ENCODE results near the gene MYO3B.
A peak's percentile ranks its signal among the peaks of the same experiment; 100 is the strongest.

The MYO3B gene

DNA sequence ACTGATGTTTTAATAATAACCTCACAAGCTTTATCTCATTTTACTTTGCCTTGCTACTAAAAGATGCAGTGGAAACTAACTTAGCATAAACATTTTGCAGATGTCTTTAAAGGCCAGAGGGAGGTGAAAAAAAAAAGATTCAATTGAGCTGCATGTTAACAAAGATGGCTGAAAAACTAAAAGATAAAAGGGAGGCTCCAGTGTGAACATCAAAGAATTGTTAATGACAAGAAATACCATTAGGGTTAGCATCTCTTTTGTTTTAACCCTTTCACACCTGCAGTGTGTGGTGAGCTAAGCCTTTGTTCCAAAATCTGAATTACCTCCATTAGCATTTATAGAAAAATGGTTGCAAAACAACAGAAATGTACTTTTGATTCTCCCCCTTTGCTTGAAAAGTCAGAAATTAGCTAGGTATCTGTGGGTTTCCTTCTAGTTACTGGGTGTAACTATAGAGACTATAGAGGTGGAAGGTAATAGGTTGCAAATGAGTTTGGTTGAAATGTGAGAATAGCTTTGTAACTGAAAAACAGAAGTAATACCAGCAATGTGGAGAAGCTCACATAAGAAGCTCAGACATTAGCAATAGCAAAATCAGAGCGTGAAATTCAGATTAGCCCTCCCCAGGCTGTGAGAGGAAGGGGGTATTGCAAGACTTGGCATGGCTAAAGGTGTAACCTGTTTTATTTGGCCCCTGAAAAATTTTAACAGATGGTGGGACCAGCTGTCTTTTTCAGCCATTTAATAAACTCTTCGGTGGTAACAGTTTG, 502.4 kb downstream of the MYO3B start:
- Histone ChIP-seq H3K4me3 (replicated peaks; ENCODE audit: low read depth, low read length) (no peak overlapping the region), H3K36me3 (ENCODE audit: control insufficient read depth, insufficient read depth, low read length) (no peaks in the 10 kb centered on the region), H3K27me3 (replicated peaks; ENCODE audit: control insufficient read depth, insufficient read depth, low read length) (no peaks in the 10 kb centered on the region)
- TF ChIP-seq, protein P1, sequence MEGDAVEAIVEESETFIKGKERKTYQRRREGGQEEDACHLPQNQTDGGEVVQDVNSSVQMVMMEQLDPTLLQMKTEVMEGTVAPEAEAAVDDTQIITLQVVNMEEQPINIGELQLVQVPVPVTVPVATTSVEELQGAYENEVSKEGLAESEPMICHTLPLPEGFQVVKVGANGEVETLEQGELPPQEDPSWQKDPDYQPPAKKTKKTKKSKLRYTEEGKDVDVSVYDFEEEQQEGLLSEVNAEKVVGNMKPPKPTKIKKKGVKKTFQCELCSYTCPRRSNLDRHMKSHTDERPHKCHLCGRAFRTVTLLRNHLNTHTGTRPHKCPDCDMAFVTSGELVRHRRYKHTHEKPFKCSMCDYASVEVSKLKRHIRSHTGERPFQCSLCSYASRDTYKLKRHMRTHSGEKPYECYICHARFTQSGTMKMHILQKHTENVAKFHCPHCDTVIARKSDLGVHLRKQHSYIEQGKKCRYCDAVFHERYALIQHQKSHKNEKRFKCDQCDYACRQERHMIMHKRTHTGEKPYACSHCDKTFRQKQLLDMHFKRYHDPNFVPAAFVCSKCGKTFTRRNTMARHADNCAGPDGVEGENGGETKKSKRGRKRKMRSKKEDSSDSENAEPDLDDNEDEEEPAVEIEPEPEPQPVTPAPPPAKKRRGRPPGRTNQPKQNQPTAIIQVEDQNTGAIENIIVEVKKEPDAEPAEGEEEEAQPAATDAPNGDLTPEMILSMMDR (IDR thresholded peaks at IDR 0.05; ENCODE audit: insufficient read depth, low read length, poor library complexity, severe bottlenecking), result no peak
- DNase-seq (ENCODE audit: extremely low read depth, insufficient read length), result peak; percentile 19

DNA sequence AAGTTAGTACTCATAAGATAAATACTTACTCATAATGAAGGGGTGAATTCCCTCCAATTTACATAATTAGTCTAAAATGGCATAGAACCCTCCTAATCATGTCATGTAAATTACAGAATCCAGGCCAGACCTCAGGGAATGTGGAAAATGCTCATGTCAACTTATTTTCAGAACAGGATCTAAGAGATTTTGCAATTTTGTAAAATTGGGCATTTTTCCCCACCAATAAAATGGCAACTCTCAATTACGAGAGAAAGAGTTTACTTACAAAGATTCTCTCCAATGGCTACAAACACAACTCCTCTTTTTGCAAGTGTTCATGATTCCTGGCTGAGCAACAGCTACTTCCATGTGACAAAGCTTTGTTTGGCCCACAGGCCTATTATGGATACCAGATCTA, 503.4 kb downstream of the MYO3B start:
- DNase-seq (ENCODE audit: extremely low read depth, insufficient read length), result no peak
- H3K36me3 ChIP-seq (ENCODE audit: control insufficient read depth, insufficient read depth, low read length), result no peaks in the 10 kb centered on the region
- no peak overlapping the region for H3K4me3 ChIP-seq (replicated peaks; ENCODE audit: low read depth, low read length)
- H3K27me3 ChIP-seq (replicated peaks; ENCODE audit: control insufficient read depth, insufficient read depth, low read length), result no peaks in the 10 kb centered on the region
- TF ChIP-seq, protein P1 (IDR thresholded peaks at IDR 0.05; ENCODE audit: insufficient read depth, low read length, poor library complexity, severe bottlenecking), result no peak

DNA sequence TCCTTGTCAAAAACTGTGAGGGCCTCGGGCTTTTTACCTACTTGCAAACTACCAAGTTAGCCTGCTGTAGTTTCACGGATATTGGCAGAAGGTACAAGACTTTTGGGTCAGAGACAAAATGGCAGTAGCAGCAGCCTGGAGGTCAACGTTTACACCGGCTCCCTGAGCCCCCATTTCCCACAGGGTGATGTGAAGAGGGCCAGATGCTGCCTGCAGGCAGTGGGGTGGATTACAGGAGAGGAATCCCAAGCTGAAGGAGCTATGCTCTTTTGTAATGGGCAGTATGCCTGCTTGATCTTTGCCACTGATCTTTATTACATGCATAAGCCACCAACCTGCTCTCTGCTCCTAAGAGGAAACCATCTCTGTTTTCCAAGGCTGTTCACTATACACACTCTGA, 507.6 kb downstream of the MYO3B start:
- H3K27me3 ChIP-seq (replicated peaks; ENCODE audit: control insufficient read depth, insufficient read depth, low read length), result no peaks in the 10 kb centered on the region
- TF ChIP-seq, protein P1 (IDR thresholded peaks at IDR 0.05; ENCODE audit: insufficient read depth, low read length, poor library complexity, severe bottlenecking), result no peak

DNA sequence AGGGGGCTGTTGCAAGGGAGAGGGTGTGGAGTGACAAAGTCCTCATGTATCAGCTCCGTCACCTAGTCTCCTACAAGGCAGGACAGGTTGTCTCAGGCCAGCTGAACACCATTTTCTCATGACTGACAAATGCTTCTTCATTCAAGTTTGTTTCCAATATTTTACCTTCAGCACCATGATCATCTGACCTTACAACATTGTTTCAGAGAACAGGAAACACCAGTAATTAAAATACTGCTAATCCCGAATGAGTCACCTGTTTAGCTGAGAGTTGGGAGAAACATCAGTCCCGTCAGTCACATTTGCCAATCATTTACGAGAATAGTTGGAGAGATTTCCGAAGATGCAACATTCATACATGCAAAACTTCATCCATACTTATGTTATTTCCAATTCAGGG, 511.5 kb downstream of the MYO3B start:
- TF ChIP-seq, protein P1 (IDR thresholded peaks at IDR 0.05; ENCODE audit: insufficient read depth, low read length, poor library complexity, severe bottlenecking), result no peak
- Histone ChIP-seq H3K36me3 (ENCODE audit: control insufficient read depth, insufficient read depth, low read length) (no peaks in the 10 kb centered on the region), H3K27me3 (replicated peaks; ENCODE audit: control insufficient read depth, insufficient read depth, low read length) (no peaks in the 10 kb centered on the region; the same call in 1 of the 2 replicates), H3K4me3 (replicated peaks; ENCODE audit: low read depth, low read length) (no peak overlapping the region)
- no peak for DNase-seq (ENCODE audit: extremely low read depth, insufficient read length)

More for the DNA sequence above, 507.6 kb downstream of the MYO3B start:
- no peak overlapping the region for H3K4me3 ChIP-seq (replicated peaks; ENCODE audit: low read depth, low read length)
- DNase-seq (ENCODE audit: extremely low read depth, insufficient read length), result no peak
- H3K36me3 ChIP-seq (ENCODE audit: control insufficient read depth, insufficient read depth, low read length), result no peaks in the 10 kb centered on the region

DNA sequence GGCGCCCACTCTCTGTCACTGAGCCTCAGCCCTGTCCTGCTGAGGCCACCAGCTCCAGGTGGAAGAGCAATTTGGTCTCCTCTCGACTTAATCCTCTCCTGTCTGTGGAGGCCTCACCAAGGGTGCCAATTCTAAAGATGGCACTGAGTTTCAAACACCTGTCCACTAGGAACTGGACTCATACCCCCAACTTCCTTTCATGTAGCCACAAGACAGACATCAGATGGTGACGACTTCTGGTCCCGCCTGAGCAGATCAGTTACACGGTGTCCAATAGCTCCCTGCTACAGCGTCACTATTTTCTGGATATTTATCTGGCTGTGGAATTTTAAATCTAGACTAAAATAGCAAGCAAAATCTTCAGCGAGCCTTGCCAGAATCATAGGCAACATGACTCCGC, 512.7 kb downstream of the MYO3B start:
- TF ChIP-seq, protein P1 (IDR thresholded peaks at IDR 0.05; ENCODE audit: insufficient read depth, low read length, poor library complexity, severe bottlenecking), result no peak
- Histone ChIP-seq H3K36me3 (ENCODE audit: control insufficient read depth, insufficient read depth, low read length) (no peaks in the 10 kb centered on the region), H3K4me3 (replicated peaks; ENCODE audit: low read depth, low read length) (no peak overlapping the region), H3K27me3 (replicated peaks; ENCODE audit: control insufficient read depth, insufficient read depth, low read length) (no peaks in the 10 kb centered on the region; the same call in 1 of the 2 replicates)
- no peak for DNase-seq (ENCODE audit: extremely low read depth, insufficient read length)
